Gastroesophageal sphincter (tissue), 4 donors: ENCODE data around the gene PTMS. TPM values are rescaled to one million over a fixed set of nuclear protein-coding genes. Genes with fewer than 3 reads are reported as not detected.
"Not testable (repeated sequence)": the region's sequence is repeated elsewhere in the genome, so short reads cannot be mapped to it uniquely, and the experiment has no call there.

Experiments
- ATAC-seq: fragments of 150-250 bp; one replicate; pipeline ENCODE4 v1.9.1; 2016; ENCODE audit warnings: mild to moderate bottlenecking, moderate library complexity
- H3K27ac ChIP-seq, 4 donors: fragments of 200-600 bp; sonication (generic) in 3 of 4; 1 replicate in 3 of 4; 2 replicates in 1 of 4; pipeline ENCODE4 v1.5.1; 2016 to 2019
- H3K27me3 ChIP-seq: fragments of 200-600 bp; sonication (generic); one replicate; pipeline ENCODE4 v1.5.1; 2019
- H3K36me3 ChIP-seq, 2 donors: fragments of 200-600 bp; sonication (generic); one replicate each; pipeline ENCODE4 v1.5.1; 2019; ENCODE audit warnings: control low read depth in 1 of 2
- H3K4me1 ChIP-seq, 3 donors: fragments of 200-600 bp; sonication (generic); 1 replicate in 2 of 3; 2 replicates in 1 of 3; pipeline ENCODE4 v1.5.1; 2016 to 2019; ENCODE audit warnings: control low read depth in 2 of 3
- H3K4me3 ChIP-seq, 2 donors: fragments of 200-600 bp; sonication (generic); one replicate each; pipeline ENCODE4 v1.5.1; 2019; ENCODE audit warnings: mild to moderate bottlenecking in 1 of 2, moderate library complexity in 1 of 2
- H3K9me3 ChIP-seq, 3 donors: fragments of 200-600 bp; sonication (generic); one replicate each; pipeline ENCODE4 v1.5.1; 2017 to 2019; ENCODE audit warnings: control low read depth in 2 of 3
- CTCF ChIP-seq, 4 experiments: fragments of 200-600 bp in 2 of 4; fragments of 450-650 bp in 2 of 4; sonication (generic) in 1 of 4; IDR thresholded peaks; one replicate each; pipeline ENCODE4 v1.5.1; 2017 to 2019; ENCODE audit warnings: antibody characterized with exemption in 4 of 4, mild to moderate bottlenecking in 2 of 4, moderate library complexity in 2 of 4
- EP300 ChIP-seq: sonication (generic); formaldehyde crosslinking; IDR thresholded peaks from one replicate; pipeline ENCODE4 v1.6.1; 2017; ENCODE audit warnings: antibody characterized with exemption, mild to moderate bottlenecking
- POLR2A ChIP-seq, 2 donors: fragments of 450-650 bp; IDR thresholded peaks; one replicate each; pipeline ENCODE4 v1.6.1; 2017; ENCODE audit warnings: antibody characterized with exemption in 2 of 2, mild to moderate bottlenecking in 2 of 2, moderate library complexity in 1 of 2
- POLR2AphosphoS5 ChIP-seq: sonication (generic); formaldehyde crosslinking; IDR thresholded peaks from one replicate; pipeline ENCODE4 v1.6.1; 2017; ENCODE audit warnings: antibody characterized with exemption
- WGBS, 2 donors: methylation state at CpG; one replicate each; pipeline ENCODE4 v1.1.5; 2018; ENCODE audit warnings: low coverage in 1 of 2; 5-methylcytosine and 5-hydroxymethylcytosine counted together
- total RNA-seq, 4 donors: library from RNA; depleted of rRNA; stranded (reverse); fragments of >200 nt; gene quantifications; one replicate each; pipeline ENCODE4 v1.1.0, GENCODE V29; 2016

The PTMS gene
- total RNA-seq, 4 donors from 2014 or later, result 259 to 516 (median 325) TPM

DNA sequence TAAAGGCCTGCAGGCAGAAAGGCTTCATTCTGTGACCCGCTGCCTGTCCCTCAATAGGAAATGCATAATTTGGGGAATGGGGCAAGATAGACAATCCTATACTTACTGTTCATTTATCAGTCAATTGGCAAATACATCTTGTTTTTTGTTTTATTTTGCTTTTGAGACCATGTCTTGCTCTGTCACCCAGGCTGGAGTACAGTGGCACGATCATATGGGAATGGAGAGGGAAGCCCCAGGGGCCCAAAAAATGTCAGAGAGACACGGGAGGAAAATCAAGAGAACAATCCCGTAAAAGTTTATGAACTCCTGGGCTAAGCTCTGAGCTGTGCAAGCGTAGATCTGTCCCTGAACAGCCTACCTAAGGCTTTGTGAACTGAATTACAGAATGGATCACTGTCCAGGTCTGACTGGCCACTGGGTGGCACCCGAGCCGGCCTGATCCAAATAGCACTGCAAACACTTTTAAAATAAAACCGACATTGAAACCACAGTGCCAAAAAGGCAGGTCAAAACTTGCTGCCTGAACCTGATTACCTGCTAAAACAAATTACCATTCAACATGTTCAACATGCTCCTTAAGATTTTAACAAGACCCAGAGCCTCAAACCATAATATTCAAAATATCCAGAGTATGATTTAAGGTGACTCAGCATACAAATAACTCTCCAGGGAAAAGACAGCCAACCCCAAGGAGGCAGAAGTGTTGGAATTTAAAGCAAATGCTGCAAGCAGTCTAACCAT is 30.5 kb upstream of the PTMS start:
- 0 to 32% methylated on average over 3 to 8 of the region's 8 CpGs for WGBS, 2 donors
- Histone ChIP-seq H3K27ac (peak overlapping the region in 3 of 4 donors; percentile 41 to 66 (median 48)), H3K36me3 (peaks cover 0 to 40% of the 10 kb centered on the region in 2 donors), H3K4me1 (peaks cover 0 to 12% (median 0%) of the 10 kb centered on the region in 3 donors), H3K4me3 (no peak overlapping the region), H3K9me3 (no peaks in the 10 kb centered on the region), H3K27me3 (no peaks in the 10 kb centered on the region)
- peak in 3 of 4 experiments; percentile 77 to 81 (median 77) for TF ChIP-seq CTCF (IDR thresholded peaks at IDR 0.05)
- no peak for TF ChIP-seq POLR2AphosphoS5
- peak; percentile 88 for ATAC-seq

- H3K27ac ChIP-seq, result peak overlapping the region in 1 of 4 donors; percentile 41
- ATAC-seq, result no peak
- H3K36me3 ChIP-seq, result peaks cover 0 to 29% of the 10 kb centered on the region in 2 donors
- no peaks in the 10 kb centered on the region for H3K9me3 ChIP-seq
- 96 to 100% methylated on average over 4 of the region's 5 CpGs for WGBS, 2 donors
- no peak overlapping the region for H3K4me3 ChIP-seq
- TF ChIP-seq CTCF (IDR thresholded peaks at IDR 0.05) (no peak), POLR2A (IDR thresholded peaks at IDR 0.05) (no peak), POLR2AphosphoS5 (no peak)
- no peaks in the 10 kb centered on the region for H3K27me3 ChIP-seq
- H3K4me1 ChIP-seq, result peaks cover 0 to 12% (median 0%) of the 10 kb centered on the region in 3 donors
These were observed 29.4 kb upstream of the PTMS start for GRCh38 chr12:6736754-6737153.

GRCh38 chr12:6742080-6742479 is 24.1 kb upstream of the PTMS start:
- ATAC-seq, result not testable (repeated sequence)

DNA sequence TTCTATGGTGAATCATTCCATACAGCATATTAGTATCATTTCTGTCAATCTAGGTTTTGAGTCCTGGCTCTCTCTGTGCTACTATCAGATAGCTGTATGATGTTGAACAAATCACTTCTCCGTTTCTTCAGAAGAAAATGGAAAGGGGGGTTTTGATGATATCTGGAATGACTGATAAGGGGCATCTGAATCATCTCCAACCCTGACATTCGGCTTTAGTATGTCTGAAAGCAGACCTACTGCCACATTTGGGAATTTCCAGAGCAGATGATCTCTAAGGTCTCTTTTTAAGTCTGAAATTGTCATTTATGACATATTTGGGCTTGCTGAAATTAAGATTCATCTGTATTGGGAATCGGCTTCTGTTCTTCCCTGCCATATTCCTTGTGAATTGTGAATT is 23.3 kb upstream of the PTMS start:
- Histone ChIP-seq H3K27ac (no peak overlapping the region), H3K27me3 (no peaks in the 10 kb centered on the region), H3K4me1 (no peaks in the 10 kb centered on the region), H3K4me3 (no peak overlapping the region), H3K9me3 (no peaks in the 10 kb centered on the region), H3K36me3 (peaks cover 0 to 20% of the 10 kb centered on the region in 2 donors)
- 72 to 86% methylated on average over 3 of the region's 3 CpGs for WGBS, 2 donors
- TF ChIP-seq POLR2A (IDR thresholded peaks at IDR 0.05), result no peak
- TF ChIP-seq CTCF (IDR thresholded peaks at IDR 0.05), result no peak
- no peak for TF ChIP-seq POLR2AphosphoS5
- no peak for TF ChIP-seq EP300
- no peak for ATAC-seq

More at GRCh38 chr12:6742080-6742479, 24.1 kb upstream of the PTMS start:
- H3K4me3 ChIP-seq, H3K9me3 ChIP-seq, H3K27ac ChIP-seq, H3K4me1 ChIP-seq, H3K27me3 ChIP-seq: not testable (repeated sequence)
- H3K36me3 ChIP-seq, result peaks cover 0 to 12% of the 10 kb centered on the region in 2 donors
- WGBS, 2 donors, result 63% methylated on average over 12 of the region's 12 CpGs; no CpG with 5 or more reads in 1 of the 2 donors

GRCh38 chr12:6743300-6743699 is 22.9 kb upstream of the PTMS start:
- H3K9me3 ChIP-seq, H3K27me3 ChIP-seq, H3K4me3 ChIP-seq, ATAC-seq, H3K27ac ChIP-seq, H3K4me1 ChIP-seq: not testable (repeated sequence)
- peaks cover 0 to 24% of the 10 kb centered on the region in 2 donors for H3K36me3 ChIP-seq
- WGBS, 2 donors, result 56 to 61% methylated on average over 7 of the region's 7 CpGs
